Ovary (tissue), 9 donors: Measurements from ENCODE around the gene SART1. TPM values are rescaled to one million over a fixed set of nuclear protein-coding genes. Genes with fewer than 3 reads are reported as not detected.

Source experiments
- DNase-seq, 5 donors: peaks; one replicate each; pipeline ENCODE4 v3.0.0-alpha.2; 2019 to 2020
- H3K27ac ChIP-seq, 2 donors: fragments of 200-600 bp; one replicate each; pipeline versions ENCODE4 v1.5.1 to v1.8.0; 2019 to 2022
- H3K27me3 ChIP-seq: fragments of 200-600 bp; one replicate; pipeline ENCODE4 v1.8.0; 2022
- H3K36me3 ChIP-seq: fragments of 200-600 bp; sonication (generic); one replicate; pipeline ENCODE4 v1.5.1; 2019
- H3K4me1 ChIP-seq: one replicate; pipeline ENCODE4 v1.8.1; 2013; ENCODE audit warnings: mild to moderate bottlenecking, moderate library complexity; ENCODE audit not compliant: insufficient read depth
- H3K4me3 ChIP-seq: fragments of 200-600 bp; sonication (generic); one replicate; pipeline ENCODE4 v1.5.1; 2017
- H3K9me3 ChIP-seq, 2 donors: fragments of 200-600 bp in 1 of 2; sonication (generic) in 1 of 2; one replicate each; pipeline versions ENCODE4 v1.5.1 to v1.8.1; 2013 to 2019; ENCODE audit warnings: mild to moderate bottlenecking in 1 of 2, moderate library complexity in 1 of 2
- EP300 ChIP-seq: sonication (generic); formaldehyde crosslinking; IDR thresholded peaks from one replicate; pipeline ENCODE4 v1.6.1; 2017; ENCODE audit warnings: antibody characterized with exemption
- POLR2A ChIP-seq: fragments of 450-650 bp; IDR thresholded peaks from one replicate; pipeline ENCODE4 v1.6.1; 2017; ENCODE audit warnings: antibody characterized with exemption, mild to moderate bottlenecking, moderate library complexity
- WGBS, 3 donors: extraction: QIAGEN DNeasy Blood & Tissue Kit in 1 of 3; methylation state at CpG; one replicate each; pipeline versions ENCODE4 v1.1.5 to v1.1.7; 2013 to 2017; 5-methylcytosine and 5-hydroxymethylcytosine counted together
- intact Hi-C, 4 donors: fragments of 100-400 bp; cut with DNase I; formaldehyde crosslinking; loops; one replicate each; pipeline versions ENCODE4 v1.11.0 to v1.15.1; 2022 to 2023
- polyA plus RNA-seq, 2 donors: library from polyadenylated mRNA; stranded (reverse); fragments of 200-250 nt in 1 of 2; fragments of 350-450 nt in 1 of 2; fragmentation: Illumina TruSeq in 1 of 2; extraction: RNeasy Lipid Tissue Mini Kit (QIAGEN cat#74804) in 1 of 2; gene quantifications; one replicate each; pipeline ENCODE4 v1.2.3, GENCODE V29; 2013 to 2014
- total RNA-seq, 7 donors: library from RNA; depleted of rRNA in 2 of 7; stranded (reverse); fragments of >200 nt in 2 of 7; fragmentation: NEBNext Ultra II Directional in 3 of 7; extraction: Animal tissue kit (Norgen Biotek cat#: 25700) in 3 of 7; gene quantifications; one replicate each; pipeline versions ENCODE4 v1.1.0 to v1.2.4, GENCODE V29; 2016 to 2023
- TF ChIP-seq, protein P1 (sequence below), 3 donors: fragments of 450-650 bp in 2 of 3; fragments of 200-600 bp in 1 of 3; IDR thresholded peaks; one replicate each; pipeline versions ENCODE4 v1.5.1 to v1.8.0; 2016 to 2022; ENCODE audit warnings: antibody characterized with exemption in 3 of 3, mild to moderate bottlenecking in 1 of 3
- donor health status: DM: no; HTN: no; CAD: no; lungs with moderate emphysema.
- donor health status: DM: no; HTN: no; CAD: no.
- donor health status: Bipolar disorder and iron deficiency.
- donor health status: DM: yes; HTN: yes; CAD: no.
- donor health status: DM: no; HTN: no; CAD: no.
- donor health status: DM: yes; HTN: yes; CAD: no.

The SART1 gene
- total and polyA plus RNA-seq, 9 donors: 8.8 to 64.9 (median 55.7) TPM

DNA sequence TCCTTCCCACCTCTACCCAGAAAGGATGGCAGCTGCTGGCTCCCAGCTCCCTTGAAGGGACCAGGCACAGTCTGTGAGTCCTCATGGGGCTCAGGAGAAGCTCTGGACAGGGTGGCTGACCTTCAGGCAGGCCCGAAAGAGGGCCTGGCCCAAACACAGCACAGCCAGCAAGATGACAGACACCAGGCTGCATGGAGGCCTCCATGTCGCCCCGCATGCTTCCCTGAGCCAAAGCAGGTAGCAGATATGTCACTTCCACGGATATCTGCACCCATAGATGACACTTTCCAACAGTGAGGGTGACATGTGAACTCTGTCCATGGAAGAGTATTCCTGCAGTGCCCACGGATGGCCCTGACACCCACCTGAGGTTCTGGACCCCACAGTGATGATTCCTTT lies 22.1 kb downstream of the SART1 start:
- intact Hi-C loops: loop anchor here in 2 of 4 donors (5.0 to 10.0 kb wide), 2 partner anchors 101 to 269 kb away; partner anchors contain the start of gene KAT5 (in 1 of the 2)

DNA sequence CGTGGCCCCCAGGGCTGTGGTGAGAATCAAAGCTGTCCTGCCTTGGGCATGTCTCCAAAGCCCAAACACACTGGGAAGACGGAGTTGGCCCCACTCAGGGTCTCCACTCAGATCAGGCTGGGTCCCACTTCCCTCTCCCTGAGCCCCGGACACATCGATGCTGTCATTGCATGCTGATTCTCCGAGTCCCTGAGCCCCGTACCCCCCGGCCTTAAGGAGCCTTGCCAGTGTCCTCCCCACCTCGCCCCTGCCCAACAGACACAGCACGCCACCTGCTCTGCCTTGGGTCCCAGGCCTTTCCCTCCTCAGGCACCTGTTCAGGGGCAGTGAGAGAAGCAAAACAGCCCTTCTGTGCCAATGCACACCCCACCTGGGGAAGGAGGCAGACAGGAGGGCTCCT lies 25.8 kb downstream of the SART1 start:
- Histone ChIP-seq H3K4me1 (no peaks in the 10 kb centered on the region), H3K36me3 (no peaks in the 10 kb centered on the region), H3K4me3 (no peak overlapping the region), H3K27ac (no peak overlapping the region), H3K27me3 (no peaks in the 10 kb centered on the region), H3K9me3 (no peaks in the 10 kb centered on the region)
- no peak for DNase-seq
- intact Hi-C loops: loop anchor here in 3 of 4 donors (5.0 to 10.0 kb wide), 3 partner anchors 105 to 280 kb away; partner anchors contain the start of gene KAT5 (in 1 of the 3)
- WGBS, 3 donors: 76 to 81% (median 78%) methylated on average over 9 of the region's 9 CpGs
- no peak for TF ChIP-seq POLR2A

More for the DNA sequence above, 22.1 kb downstream of the SART1 start:
- TF ChIP-seq EP300 (no peak), POLR2A (no peak)
- TF ChIP-seq, protein P1, sequence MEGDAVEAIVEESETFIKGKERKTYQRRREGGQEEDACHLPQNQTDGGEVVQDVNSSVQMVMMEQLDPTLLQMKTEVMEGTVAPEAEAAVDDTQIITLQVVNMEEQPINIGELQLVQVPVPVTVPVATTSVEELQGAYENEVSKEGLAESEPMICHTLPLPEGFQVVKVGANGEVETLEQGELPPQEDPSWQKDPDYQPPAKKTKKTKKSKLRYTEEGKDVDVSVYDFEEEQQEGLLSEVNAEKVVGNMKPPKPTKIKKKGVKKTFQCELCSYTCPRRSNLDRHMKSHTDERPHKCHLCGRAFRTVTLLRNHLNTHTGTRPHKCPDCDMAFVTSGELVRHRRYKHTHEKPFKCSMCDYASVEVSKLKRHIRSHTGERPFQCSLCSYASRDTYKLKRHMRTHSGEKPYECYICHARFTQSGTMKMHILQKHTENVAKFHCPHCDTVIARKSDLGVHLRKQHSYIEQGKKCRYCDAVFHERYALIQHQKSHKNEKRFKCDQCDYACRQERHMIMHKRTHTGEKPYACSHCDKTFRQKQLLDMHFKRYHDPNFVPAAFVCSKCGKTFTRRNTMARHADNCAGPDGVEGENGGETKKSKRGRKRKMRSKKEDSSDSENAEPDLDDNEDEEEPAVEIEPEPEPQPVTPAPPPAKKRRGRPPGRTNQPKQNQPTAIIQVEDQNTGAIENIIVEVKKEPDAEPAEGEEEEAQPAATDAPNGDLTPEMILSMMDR (IDR thresholded peaks at IDR 0.05): no peak
- Histone ChIP-seq H3K4me3 (no peak overlapping the region), H3K4me1 (no peaks in the 10 kb centered on the region), H3K9me3 (no peaks in the 10 kb centered on the region), H3K27ac (no peak overlapping the region), H3K27me3 (no peaks in the 10 kb centered on the region), H3K36me3 (no peaks in the 10 kb centered on the region)
- no peak for DNase-seq
- WGBS, 3 donors: 63 to 84% (median 65%) methylated on average over 5 of the region's 5 CpGs

DNA sequence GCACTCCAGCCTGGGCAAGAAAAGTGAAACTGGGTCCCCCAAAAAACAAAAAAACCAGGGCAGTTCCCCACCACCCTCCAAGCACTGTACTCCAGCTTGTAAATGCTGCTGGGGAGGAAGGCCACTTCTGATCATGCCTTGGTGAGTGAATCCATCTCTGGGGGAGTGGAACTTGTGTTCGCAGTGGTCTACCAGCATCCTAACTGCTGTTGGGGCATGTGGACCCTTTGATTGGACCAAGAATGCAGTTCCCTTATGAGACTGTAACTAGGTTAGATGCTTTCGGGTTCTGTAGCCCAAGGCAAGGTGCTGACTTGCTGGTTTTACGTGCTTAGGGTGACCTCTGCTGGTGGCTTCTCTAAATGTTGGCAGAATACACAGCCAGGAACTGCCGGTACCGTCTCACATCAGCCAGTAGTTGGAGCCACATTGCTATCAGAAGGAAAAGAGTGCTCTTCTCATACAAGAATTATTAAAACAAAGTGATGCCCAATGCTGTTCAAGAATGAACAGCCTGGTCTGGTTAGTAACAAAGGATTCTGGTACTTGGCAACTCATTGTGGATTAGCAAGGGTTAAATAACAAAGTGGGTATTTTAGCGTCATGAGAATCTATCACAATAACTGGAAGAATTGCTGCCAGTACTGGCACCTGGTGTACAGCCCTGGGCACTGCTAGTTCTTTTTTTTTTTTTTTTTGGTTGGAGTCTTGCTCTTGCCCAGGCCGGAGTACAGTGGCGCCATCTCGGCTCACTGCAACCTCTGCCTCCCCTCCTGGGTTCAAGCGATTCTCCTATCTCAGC lies 27.5 kb downstream of the SART1 start:
- intact Hi-C loops: loop anchor here (2.0 to 10.0 kb wide), 4 partner anchors 104 to 282 kb away; partner anchors contain the start of gene KAT5 (in 1 of the 4)

DNA sequence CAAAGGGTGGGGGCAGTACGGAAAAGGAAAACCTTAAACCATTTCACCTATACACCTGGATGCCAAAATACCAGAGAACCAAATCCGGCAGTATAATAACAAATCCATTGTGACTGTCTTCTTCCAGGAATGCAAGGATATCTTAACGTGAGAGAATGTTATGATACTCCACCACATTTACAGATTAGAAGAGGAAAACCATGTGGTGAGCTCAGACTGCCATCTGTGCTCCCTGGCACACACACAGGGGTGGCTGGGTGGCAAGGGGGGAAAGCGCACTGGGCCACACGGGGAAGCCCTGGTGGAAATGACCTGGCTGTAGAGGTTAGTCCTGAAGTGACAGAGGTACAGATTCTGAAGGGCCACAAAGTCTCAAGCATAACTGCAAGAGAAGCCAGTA lies 30.5 kb downstream of the SART1 start:
- no peak overlapping the region for H3K27ac ChIP-seq
- no peaks in the 10 kb centered on the region for H3K27me3 ChIP-seq
- 32 to 59% (median 44%) methylated on average over 5 of the region's 5 CpGs for WGBS, 3 donors
- no peak overlapping the region for H3K4me3 ChIP-seq
- no peak for DNase-seq
- H3K4me1 ChIP-seq: no peaks in the 10 kb centered on the region
- intact Hi-C loops: no loop called here
- TF ChIP-seq EP300 (no peak), POLR2A (no peak)
- TF ChIP-seq, protein P1 (IDR thresholded peaks at IDR 0.05): no peak
- no peaks in the 10 kb centered on the region for H3K36me3 ChIP-seq
- no peaks in the 10 kb centered on the region for H3K9me3 ChIP-seq

More for the DNA sequence above, 27.5 kb downstream of the SART1 start:
- H3K27ac ChIP-seq: no peak overlapping the region
- no peaks in the 10 kb centered on the region for H3K27me3 ChIP-seq
- 21 to 29% (median 24%) methylated on average over 10 of the region's 10 CpGs for WGBS, 3 donors
- peak; percentile 84 to 94 (median 87) for DNase-seq
- no peak for TF ChIP-seq POLR2A
- TF ChIP-seq, protein P1 (IDR thresholded peaks at IDR 0.05): peak; percentile 67 to 98 (median 96)
- no peak for TF ChIP-seq EP300
- H3K9me3 ChIP-seq: no peaks in the 10 kb centered on the region
- no peak overlapping the region for H3K4me3 ChIP-seq
- H3K36me3 ChIP-seq: no peaks in the 10 kb centered on the region
- no peaks in the 10 kb centered on the region for H3K4me1 ChIP-seq

DNA sequence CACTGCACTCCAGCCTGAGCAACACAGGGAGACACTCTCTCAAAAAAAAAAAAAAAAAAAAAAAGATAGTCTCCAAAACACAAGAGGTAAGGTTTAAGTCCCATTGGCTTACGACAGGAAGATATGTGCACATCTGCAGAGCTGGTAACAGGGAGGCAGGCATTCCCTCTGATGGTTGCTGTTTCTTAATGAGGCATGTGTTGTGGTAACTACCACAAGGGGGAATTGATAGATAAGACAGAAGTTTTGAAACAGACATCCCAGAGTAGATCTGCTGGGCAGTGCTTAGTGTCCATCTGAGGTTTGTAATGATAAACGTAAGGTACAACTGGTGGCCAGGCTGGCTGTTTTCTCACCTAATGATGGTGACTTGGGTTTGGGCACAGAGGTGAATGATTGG lies 35.8 kb downstream of the SART1 start:
- no peaks in the 10 kb centered on the region for H3K9me3 ChIP-seq
- WGBS, 3 donors: 66 to 84% (median 74%) methylated on average over 2 of the region's 2 CpGs
- H3K4me3 ChIP-seq: no peak overlapping the region
- H3K4me1 ChIP-seq: no peaks in the 10 kb centered on the region
- no peak for DNase-seq
- no peaks in the 10 kb centered on the region for H3K27me3 ChIP-seq
- intact Hi-C loops: loop anchor here in 1 of 4 donors (5.0 kb wide), 1 partner anchor 35 kb away; the partner anchor contains the start of gene SART1
- H3K27ac ChIP-seq: no peak overlapping the region
- TF ChIP-seq POLR2A: no peak
- TF ChIP-seq, protein P1 (IDR thresholded peaks at IDR 0.05): no peak
- TF ChIP-seq EP300: no peak
- H3K36me3 ChIP-seq: no peaks in the 10 kb centered on the region
